HepG2 (cell line): ENCODE measurements around the gene MINDY2. TPM values are rescaled to one million over a fixed set of nuclear protein-coding genes. Genes with fewer than 3 reads are reported as not detected.

ENCODE experiments used
- ADNP ChIP-seq: sonication (generic); formaldehyde crosslinking; IDR thresholded peaks from 2 replicates; pipeline ENCODE4 v1.4.0; 2020; ENCODE audit warnings: missing genetic modification reagents
- ATF6 ChIP-seq: sonication (generic); formaldehyde crosslinking; conservative IDR thresholded peaks from 2 replicates; pipeline ENCODE4 v1.4.0; 2020; ENCODE audit warnings: missing genetic modification reagents
- DZIP1 ChIP-seq: sonication (generic); formaldehyde crosslinking; IDR thresholded peaks from 2 replicates; pipeline ENCODE4 v1.5.0; 2020; ENCODE audit warnings: mild to moderate bottlenecking, missing genetic modification reagents
- HDAC1 ChIP-seq: sonication (generic); formaldehyde crosslinking; IDR thresholded peaks from 2 replicates; pipeline ENCODE4 v1.5.1; 2020; ENCODE audit warnings: mild to moderate bottlenecking, missing genetic modification reagents
- MTF1 ChIP-seq: sonication (generic); formaldehyde crosslinking; IDR thresholded peaks from 2 replicates; pipeline ENCODE4 v1.5.0; 2020; ENCODE audit warnings: missing genetic modification reagents
- RAD21 ChIP-seq: fragments of 450-650 bp; formaldehyde crosslinking; IDR thresholded peaks from 2 replicates; pipeline ENCODE4 v1.5.0; 2020; ENCODE audit warnings: mild to moderate bottlenecking
- STAT6 ChIP-seq: sonication (generic); formaldehyde crosslinking; IDR thresholded peaks from 2 replicates; pipeline ENCODE4 v1.4.0; 2020; ENCODE audit warnings: missing genetic modification reagents, mild to moderate bottlenecking, borderline replicate concordance
- ZMYM4 ChIP-seq: sonication (generic); formaldehyde crosslinking; IDR thresholded peaks from 2 replicates; pipeline ENCODE4 v1.8.1; 2023; ENCODE audit warnings: mild to moderate bottlenecking, missing genetic modification reagents
- ZNF230 ChIP-seq: sonication (generic); formaldehyde crosslinking; IDR thresholded peaks from 2 replicates; pipeline ENCODE4 v1.4.0; 2020; ENCODE audit warnings: mild to moderate bottlenecking, missing genetic modification reagents
- ZNF235 ChIP-seq: sonication (generic); formaldehyde crosslinking; IDR thresholded peaks from 2 replicates; pipeline ENCODE4 v1.8.1; 2023; ENCODE audit warnings: mild to moderate bottlenecking, missing genetic modification reagents, borderline replicate concordance
- ZNF484 ChIP-seq: sonication (generic); formaldehyde crosslinking; IDR thresholded peaks from 2 replicates; pipeline ENCODE4 v1.5.1; 2020; ENCODE audit warnings: mild to moderate bottlenecking, low read depth, missing genetic modification reagents, borderline replicate concordance
- ZNF512 ChIP-seq: sonication (generic); formaldehyde crosslinking; IDR thresholded peaks from 2 replicates; pipeline ENCODE4 v1.4.0; 2020; ENCODE audit warnings: mild to moderate bottlenecking, missing genetic modification reagents
- ZNF607 ChIP-seq: sonication (generic); formaldehyde crosslinking; IDR thresholded peaks from 2 replicates; pipeline ENCODE4 v1.5.1; 2020; ENCODE audit warnings: missing genetic modification reagents, mild to moderate bottlenecking, borderline replicate concordance
- ZNF652 ChIP-seq: IDR thresholded peaks from 2 replicates; pipeline ENCODE4 v1.6.1; 2016; ENCODE audit warnings: low read depth, borderline replicate concordance
- ZNF709 ChIP-seq: sonication (generic); formaldehyde crosslinking; IDR thresholded peaks from 2 replicates; pipeline ENCODE4 v1.5.0; 2020; ENCODE audit warnings: mild to moderate bottlenecking, missing genetic modification reagents
- polyA plus RNA-seq, 8 experiments: library from polyadenylated mRNA; depleted of rRNA in 3 of 8; stranded (reverse) in 7 of 8; unstranded in 1 of 8; fragments of >200 nt; fragmentation: Illumina TruSeq in 4 of 8; extraction: Trizol in 4 of 8; gene quantifications; 2 replicates each; pipeline versions ENCODE4 v1.2.1 to v1.2.3, GENCODE V29; 2011 to 2016; ENCODE audit warnings: low read depth in 4 of 8, missing spikeins in 1 of 8, mixed read lengths in 1 of 8; ENCODE audit not compliant: insufficient read depth in 1 of 8
- total RNA-seq, 5 experiments: library from RNA; depleted of rRNA; stranded (reverse); fragments of >200 nt; fragmentation: Illumina TruSeq; extraction: Trizol; gene quantifications; 2 replicates each; pipeline ENCODE4 v1.2.3, GENCODE V29; 2016; ENCODE audit warnings: low read depth in 1 of 5
- TF ChIP-seq, protein P1 (sequence below): sonication (generic); formaldehyde crosslinking; IDR thresholded peaks from 2 replicates; pipeline ENCODE4 v1.4.0; 2020; ENCODE audit warnings: missing genetic modification reagents
- TF ChIP-seq, protein P2 (sequence below): sonication (generic); formaldehyde crosslinking; IDR thresholded peaks from 2 replicates; pipeline ENCODE4 v1.4.0; 2020; ENCODE audit warnings: missing genetic modification reagents; ENCODE audit errors: not compliant biosample characterization

Gene MINDY2
- total and polyA plus RNA-seq, 2 of the 13 experiments (the other 11 are each of a cell fraction or from before 2014, with no cell fraction given), result 7.2 to 12.6 TPM

GRCh38 chr15:58749532-58750337 lies 21.4 kb upstream of the MINDY2 start, which contains the start of gene ADAM10 (continued):
- TF ChIP-seq ZNF230 (CRISPR knock-in tag) (no peak), RAD21 (CRISPR knock-in tag) (no peak), STAT6 (CRISPR knock-in tag) (no peak), HDAC1 (CRISPR knock-in tag) (peak; percentile 16), ZNF709 (CRISPR knock-in tag) (0 out of 2 replicates have a peak, but pooled peaks have one; percentile 53), ZNF235 (CRISPR knock-in tag) (no peak), ADNP (CRISPR knock-in tag) (no peak), DZIP1 (no peak), ZNF484 (CRISPR knock-in tag) (no peak), MTF1 (no peak), ZNF512 (no peak), ZNF607 (peak; percentile 34; the same call in 1 of the 2 replicates), ATF6 (CRISPR knock-in tag) (no peak), ZMYM4 (peak; percentile 79), ZNF652 (CRISPR knock-in tag) (peak; percentile 83)
- TF ChIP-seq, protein P1, sequence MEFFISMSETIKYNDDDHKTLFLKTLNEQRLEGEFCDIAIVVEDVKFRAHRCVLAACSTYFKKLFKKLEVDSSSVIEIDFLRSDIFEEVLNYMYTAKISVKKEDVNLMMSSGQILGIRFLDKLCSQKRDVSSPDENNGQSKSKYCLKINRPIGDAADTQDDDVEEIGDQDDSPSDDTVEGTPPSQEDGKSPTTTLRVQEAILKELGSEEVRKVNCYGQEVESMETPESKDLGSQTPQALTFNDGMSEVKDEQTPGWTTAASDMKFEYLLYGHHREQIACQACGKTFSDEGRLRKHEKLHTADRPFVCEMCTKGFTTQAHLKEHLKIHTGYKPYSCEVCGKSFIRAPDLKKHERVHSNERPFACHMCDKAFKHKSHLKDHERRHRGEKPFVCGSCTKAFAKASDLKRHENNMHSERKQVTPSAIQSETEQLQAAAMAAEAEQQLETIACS, result no peak
- TF ChIP-seq, protein P2, sequence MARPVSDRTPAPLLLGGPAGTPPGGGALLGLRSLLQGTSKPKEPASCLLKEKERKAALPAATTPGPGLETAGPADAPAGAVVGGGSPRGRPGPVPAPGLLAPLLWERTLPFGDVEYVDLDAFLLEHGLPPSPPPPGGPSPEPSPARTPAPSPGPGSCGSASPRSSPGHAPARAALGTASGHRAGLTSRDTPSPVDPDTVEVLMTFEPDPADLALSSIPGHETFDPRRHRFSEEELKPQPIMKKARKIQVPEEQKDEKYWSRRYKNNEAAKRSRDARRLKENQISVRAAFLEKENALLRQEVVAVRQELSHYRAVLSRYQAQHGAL (CRISPR knock-in tag), result peak; percentile 24
